ENCODE results near the gene PSMD2. TPM values are rescaled to one million over a fixed set of nuclear protein-coding genes. Genes with fewer than 3 reads are reported as not detected.
A peak's percentile ranks its signal among the peaks of the same experiment; 100 is the strongest.

Gene PSMD2
- total RNA-seq, 1 experiment from 2014 or later: 536 TPM

- in situ Hi-C loops (cut with HindIII; ENCODE audit: low pct_unique_long_range_greater_than_20kb, low sequenced_read_pairs): no loop called here
- Histone ChIP-seq H3K36me3 (ENCODE audit: control insufficient read depth, insufficient read depth, low read length) (peaks cover 82% of the 10 kb centered on the region), H3K27ac (ENCODE audit: low read length) (no peak overlapping the region), H3K4me1 (ENCODE audit: control insufficient read depth, insufficient read depth, low read length) (peaks cover 7% of the 10 kb centered on the region), H3K27me3 (ENCODE audit: control insufficient read depth, insufficient read depth, low read length) (no peaks in the 10 kb centered on the region), H3K4me3 (ENCODE audit: low read depth in 2 of 2, low read length in 2 of 2) (no peak overlapping the region), H3K9me3 (ENCODE audit: control insufficient read depth, insufficient read depth, low read depth, low read length) (no peaks in the 10 kb centered on the region)
- ChIA-PET POLR2A (no interaction called here), CTCF (no interaction called here)
- no peak for ATAC-seq
- BruUV-seq (replicated peaks): TSS peak; percentile 20
- intact Hi-C loops (cut with micrococcal nuclease; ENCODE audit: unreplicated experiment): no loop called here
- TF ChIP-seq POLR2AphosphoS5 (IDR thresholded peaks at IDR 0.05; ENCODE audit: low read depth, low read length): no peak
- no peak for TF ChIP-seq REST (IDR thresholded peaks at IDR 0.05; ENCODE audit: insufficient read depth in 1 of 2, low read depth in 2 of 2, low read length in 1 of 2)
- TF ChIP-seq TCF7L2 (IDR thresholded peaks at IDR 0.05; ENCODE audit: low read depth, low read length): no peak
- TF ChIP-seq, protein P1, sequence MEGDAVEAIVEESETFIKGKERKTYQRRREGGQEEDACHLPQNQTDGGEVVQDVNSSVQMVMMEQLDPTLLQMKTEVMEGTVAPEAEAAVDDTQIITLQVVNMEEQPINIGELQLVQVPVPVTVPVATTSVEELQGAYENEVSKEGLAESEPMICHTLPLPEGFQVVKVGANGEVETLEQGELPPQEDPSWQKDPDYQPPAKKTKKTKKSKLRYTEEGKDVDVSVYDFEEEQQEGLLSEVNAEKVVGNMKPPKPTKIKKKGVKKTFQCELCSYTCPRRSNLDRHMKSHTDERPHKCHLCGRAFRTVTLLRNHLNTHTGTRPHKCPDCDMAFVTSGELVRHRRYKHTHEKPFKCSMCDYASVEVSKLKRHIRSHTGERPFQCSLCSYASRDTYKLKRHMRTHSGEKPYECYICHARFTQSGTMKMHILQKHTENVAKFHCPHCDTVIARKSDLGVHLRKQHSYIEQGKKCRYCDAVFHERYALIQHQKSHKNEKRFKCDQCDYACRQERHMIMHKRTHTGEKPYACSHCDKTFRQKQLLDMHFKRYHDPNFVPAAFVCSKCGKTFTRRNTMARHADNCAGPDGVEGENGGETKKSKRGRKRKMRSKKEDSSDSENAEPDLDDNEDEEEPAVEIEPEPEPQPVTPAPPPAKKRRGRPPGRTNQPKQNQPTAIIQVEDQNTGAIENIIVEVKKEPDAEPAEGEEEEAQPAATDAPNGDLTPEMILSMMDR (IDR thresholded peaks at IDR 0.05): no peak
- TF ChIP-seq SIN3A (IDR thresholded peaks at IDR 0.05; ENCODE audit: borderline replicate concordance, insufficient read depth, low read depth, low read length): no peak
- no peak for DNase-seq (ENCODE audit: low read depth, low spot score)
Measured at GRCh38 chr3:184325269-184325668, 26.2 kb downstream of the PSMD2 start.

GRCh38 chr3:184325715-184326369, 26.8 kb downstream of the PSMD2 start:
- no peak for ATAC-seq
- POLR2A ChIA-PET: no interaction called here

More at GRCh38 chr3:184325715-184326369, 26.8 kb downstream of the PSMD2 start:
- CTCF ChIA-PET: no interaction called here
- H3K4me1 ChIP-seq (ENCODE audit: control insufficient read depth, insufficient read depth, low read length): peaks cover 1% of the 10 kb centered on the region; the same call in 1 of the 2 replicates
- BruUV-seq (replicated peaks): no TSS peak
- H3K9me3 ChIP-seq (ENCODE audit: control insufficient read depth, insufficient read depth, low read depth, low read length): no peaks in the 10 kb centered on the region
- no peak overlapping the region for H3K4me3 ChIP-seq (ENCODE audit: low read depth in 2 of 2, low read length in 2 of 2)
- TF ChIP-seq REST (IDR thresholded peaks at IDR 0.05; ENCODE audit: insufficient read depth in 1 of 2, low read depth in 2 of 2, low read length in 1 of 2) (no peak), SIN3A (IDR thresholded peaks at IDR 0.05; ENCODE audit: borderline replicate concordance, insufficient read depth, low read depth, low read length) (no peak)
- peaks cover 77% of the 10 kb centered on the region for H3K36me3 ChIP-seq (ENCODE audit: control insufficient read depth, insufficient read depth, low read length)
- in situ Hi-C loops (cut with HindIII; ENCODE audit: low pct_unique_long_range_greater_than_20kb, low sequenced_read_pairs): no loop called here
- no peaks in the 10 kb centered on the region for H3K27me3 ChIP-seq (ENCODE audit: control insufficient read depth, insufficient read depth, low read length)
- intact Hi-C loops (cut with micrococcal nuclease; ENCODE audit: unreplicated experiment): no loop called here
- H3K27ac ChIP-seq (ENCODE audit: low read length): no peak overlapping the region
- DNase-seq (ENCODE audit: low read depth, low spot score): no peak

Data from Panc1 (cell line).